ENCODE measurements around the gene SBF2.
"Not testable (repeated sequence)": the region's sequence is repeated elsewhere in the genome, so short reads cannot be mapped to it uniquely, and the experiment has no call there.

Gene SBF2

DNA sequence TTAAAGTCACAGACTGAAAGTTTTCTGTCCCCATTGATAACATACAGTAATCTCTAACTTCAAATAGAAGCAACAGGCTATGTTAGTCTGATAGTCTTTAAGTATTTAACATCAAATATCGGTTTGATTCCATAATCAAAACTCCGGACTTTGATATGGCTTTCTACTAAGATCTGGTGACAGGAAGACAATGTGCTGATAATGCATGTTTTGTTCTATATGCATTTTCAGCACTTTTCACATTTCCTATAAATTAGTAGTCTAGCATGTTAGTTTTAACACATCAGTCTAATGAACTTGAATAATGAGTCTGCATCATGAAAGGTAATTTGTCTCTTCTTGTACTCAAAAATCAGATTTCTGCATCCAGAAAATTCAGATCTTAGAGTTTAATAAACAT lies 252.7 kb downstream of the SBF2 start:
- Histone ChIP-seq H2AFZ (ENCODE audit: low read length) (no peak overlapping the region), H3K27ac (ENCODE audit: low read length) (no peak overlapping the region)
- no peak for TF ChIP-seq EZH2 (optimal IDR thresholded peaks at IDR 0.05; ENCODE audit: low read depth, low read length)
- TF ChIP-seq, protein P1, sequence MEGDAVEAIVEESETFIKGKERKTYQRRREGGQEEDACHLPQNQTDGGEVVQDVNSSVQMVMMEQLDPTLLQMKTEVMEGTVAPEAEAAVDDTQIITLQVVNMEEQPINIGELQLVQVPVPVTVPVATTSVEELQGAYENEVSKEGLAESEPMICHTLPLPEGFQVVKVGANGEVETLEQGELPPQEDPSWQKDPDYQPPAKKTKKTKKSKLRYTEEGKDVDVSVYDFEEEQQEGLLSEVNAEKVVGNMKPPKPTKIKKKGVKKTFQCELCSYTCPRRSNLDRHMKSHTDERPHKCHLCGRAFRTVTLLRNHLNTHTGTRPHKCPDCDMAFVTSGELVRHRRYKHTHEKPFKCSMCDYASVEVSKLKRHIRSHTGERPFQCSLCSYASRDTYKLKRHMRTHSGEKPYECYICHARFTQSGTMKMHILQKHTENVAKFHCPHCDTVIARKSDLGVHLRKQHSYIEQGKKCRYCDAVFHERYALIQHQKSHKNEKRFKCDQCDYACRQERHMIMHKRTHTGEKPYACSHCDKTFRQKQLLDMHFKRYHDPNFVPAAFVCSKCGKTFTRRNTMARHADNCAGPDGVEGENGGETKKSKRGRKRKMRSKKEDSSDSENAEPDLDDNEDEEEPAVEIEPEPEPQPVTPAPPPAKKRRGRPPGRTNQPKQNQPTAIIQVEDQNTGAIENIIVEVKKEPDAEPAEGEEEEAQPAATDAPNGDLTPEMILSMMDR (IDR thresholded peaks at IDR 0.05; ENCODE audit: low read length), result no peak
- no peak for TF ChIP-seq EZH2phosphoT487 (IDR thresholded peaks at IDR 0.05; ENCODE audit: low read length)

DNA sequence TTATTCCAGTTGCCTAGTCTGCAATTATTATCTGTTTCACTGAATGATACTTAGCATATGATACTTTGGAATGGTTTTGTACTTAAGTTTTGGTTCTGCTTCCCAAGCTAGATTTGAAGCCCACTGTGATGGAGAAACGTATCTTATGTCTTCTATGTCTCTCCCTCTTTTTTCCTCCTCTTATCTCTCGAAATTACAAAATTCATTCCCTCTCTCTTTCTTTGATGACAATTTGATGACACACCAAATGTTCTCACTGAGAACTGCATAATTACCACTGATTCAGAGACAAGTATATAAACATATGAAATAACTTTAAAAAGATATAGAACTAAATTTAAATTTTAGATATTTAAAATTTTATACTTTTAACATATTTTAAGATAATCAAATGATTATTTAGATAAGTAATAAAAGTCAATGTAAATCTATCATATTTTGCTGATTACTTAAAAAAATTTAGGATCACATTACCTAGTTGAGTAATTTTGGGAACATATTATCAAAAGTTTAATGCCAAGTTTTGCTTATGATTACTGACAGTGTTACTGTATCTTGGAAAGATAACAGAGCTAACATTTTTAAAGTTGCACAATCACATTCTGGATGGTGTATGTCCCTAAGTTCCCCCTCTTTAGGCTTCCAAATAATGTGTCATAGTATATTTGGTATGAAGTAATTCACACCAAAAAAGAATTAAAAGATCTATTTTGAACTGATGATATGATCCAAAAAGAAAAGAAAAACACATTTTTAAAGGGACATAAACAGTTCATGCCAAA lies 255.3 kb downstream of the SBF2 start:
- H4K20me1 ChIP-seq (ENCODE audit: insufficient read depth, low read length), result no peaks in the 10 kb centered on the region
- TF ChIP-seq, protein P1 (IDR thresholded peaks at IDR 0.05; ENCODE audit: low read length), result no peak
- TF ChIP-seq EZH2 (optimal IDR thresholded peaks at IDR 0.05; ENCODE audit: low read depth, low read length), result no peak
- no peak for TF ChIP-seq EZH2phosphoT487 (IDR thresholded peaks at IDR 0.05; ENCODE audit: low read length)
- H3K4me3 ChIP-seq (ENCODE audit: low read length), result no peak overlapping the region
- no peak overlapping the region for H3K27ac ChIP-seq (ENCODE audit: low read length)
- no peaks in the 10 kb centered on the region for H3F3A ChIP-seq (ENCODE audit: insufficient read depth, low read length)
- no peaks in the 10 kb centered on the region for H3K4me1 ChIP-seq (ENCODE audit: low read length)
- no peaks in the 10 kb centered on the region for H3K9me2 ChIP-seq (replicated peaks; ENCODE audit: insufficient read depth, low read length)
- H3K9me3 ChIP-seq (replicated peaks; ENCODE audit: insufficient read depth, low read length), result no peaks in the 10 kb centered on the region
- no peak overlapping the region for H3K4me2 ChIP-seq (ENCODE audit: low read depth, low read length)
- H3K9ac ChIP-seq (ENCODE audit: low read length), result no peak overlapping the region
- H3K36me3 ChIP-seq (replicated peaks; ENCODE audit: insufficient read depth, low read length), result no peaks in the 10 kb centered on the region
- no peaks in the 10 kb centered on the region for H3K27me3 ChIP-seq (replicated peaks; ENCODE audit: insufficient read depth, low read length)
- no peaks in the 10 kb centered on the region for H3K79me2 ChIP-seq (ENCODE audit: low read length)
- DNase-seq, result no peak
- H2AFZ ChIP-seq (ENCODE audit: low read length), result no peak overlapping the region

More for the DNA sequence above, 252.7 kb downstream of the SBF2 start:
- Histone ChIP-seq H3K79me2 (ENCODE audit: low read length) (no peaks in the 10 kb centered on the region), H3K4me1 (ENCODE audit: low read length) (no peaks in the 10 kb centered on the region), H3K4me3 (ENCODE audit: low read length) (no peak overlapping the region), H3K9me2 (replicated peaks; ENCODE audit: insufficient read depth, low read length) (no peaks in the 10 kb centered on the region), H3K9me3 (replicated peaks; ENCODE audit: insufficient read depth, low read length) (no peaks in the 10 kb centered on the region), H3K4me2 (ENCODE audit: low read depth, low read length) (no peak overlapping the region), H3F3A (ENCODE audit: insufficient read depth, low read length) (no peaks in the 10 kb centered on the region), H3K36me3 (replicated peaks; ENCODE audit: insufficient read depth, low read length) (no peaks in the 10 kb centered on the region), H3K27me3 (replicated peaks; ENCODE audit: insufficient read depth, low read length) (no peaks in the 10 kb centered on the region), H3K9ac (ENCODE audit: low read length) (no peak overlapping the region), H4K20me1 (ENCODE audit: insufficient read depth, low read length) (no peaks in the 10 kb centered on the region)
- no peak for DNase-seq

DNA sequence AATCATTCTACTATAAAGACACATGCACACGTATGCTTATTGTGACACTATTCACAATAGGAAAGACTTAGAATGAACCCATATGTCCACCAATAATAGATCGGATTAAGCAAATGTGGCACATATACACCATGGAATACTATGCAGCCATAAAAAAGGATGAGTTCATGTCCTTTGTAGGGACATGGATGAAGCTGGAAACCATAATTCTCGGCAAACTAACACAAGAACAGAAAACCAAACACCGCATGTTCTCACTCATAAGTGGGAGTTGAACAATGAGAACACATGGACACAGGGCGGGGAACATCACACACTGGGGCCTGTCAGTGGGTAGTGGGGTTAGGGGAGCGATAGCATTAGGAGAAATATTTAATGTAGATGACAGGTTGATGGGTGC lies 258.1 kb downstream of the SBF2 start:
- not testable (repeated sequence) for H3K36me3 ChIP-seq (replicated peaks; ENCODE audit: insufficient read depth, low read length); H3K4me2 ChIP-seq (ENCODE audit: low read depth, low read length); DNase-seq; H3K9me2 ChIP-seq (replicated peaks; ENCODE audit: insufficient read depth, low read length); H3K9ac ChIP-seq (ENCODE audit: low read length); H3K27me3 ChIP-seq (replicated peaks; ENCODE audit: insufficient read depth, low read length); H3K9me3 ChIP-seq (replicated peaks; ENCODE audit: insufficient read depth, low read length); H2AFZ ChIP-seq (ENCODE audit: low read length); H4K20me1 ChIP-seq (ENCODE audit: insufficient read depth, low read length); H3K4me1 ChIP-seq (ENCODE audit: low read length); H3F3A ChIP-seq (ENCODE audit: insufficient read depth, low read length); H3K27ac ChIP-seq (ENCODE audit: low read length); H3K79me2 ChIP-seq (ENCODE audit: low read length); H3K4me3 ChIP-seq (ENCODE audit: low read length)

DNA sequence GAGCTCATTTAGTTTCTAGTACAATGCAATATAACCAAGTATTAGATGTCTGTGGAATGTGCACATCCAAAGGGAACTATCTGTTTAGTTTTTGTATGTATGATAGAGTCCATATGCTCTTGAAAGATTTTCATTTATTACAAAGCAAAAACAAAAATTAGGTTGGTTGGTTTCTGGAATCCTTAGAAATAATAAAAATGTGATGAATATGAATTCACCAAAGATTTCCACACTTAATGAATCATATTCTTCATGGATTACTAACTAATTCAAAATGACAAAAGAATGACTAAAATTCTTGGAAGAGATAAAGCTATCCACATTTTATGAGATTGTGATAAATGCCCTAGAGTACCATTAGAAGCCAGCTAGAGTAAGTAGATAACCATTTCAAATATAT lies 261.1 kb downstream of the SBF2 start:
- no peak for DNase-seq
- H4K20me1 ChIP-seq (ENCODE audit: insufficient read depth, low read length), result no peaks in the 10 kb centered on the region
- H3F3A ChIP-seq (ENCODE audit: insufficient read depth, low read length), result no peaks in the 10 kb centered on the region
- no peak for TF ChIP-seq EZH2 (optimal IDR thresholded peaks at IDR 0.05; ENCODE audit: low read depth, low read length)
- TF ChIP-seq EZH2phosphoT487 (IDR thresholded peaks at IDR 0.05; ENCODE audit: low read length), result no peak
- TF ChIP-seq, protein P1 (IDR thresholded peaks at IDR 0.05; ENCODE audit: low read length), result no peak
- no peaks in the 10 kb centered on the region for H3K36me3 ChIP-seq (replicated peaks; ENCODE audit: insufficient read depth, low read length)
- no peaks in the 10 kb centered on the region for H3K9me3 ChIP-seq (replicated peaks; ENCODE audit: insufficient read depth, low read length)
- H3K27ac ChIP-seq (ENCODE audit: low read length), result no peak overlapping the region
- H3K9me2 ChIP-seq (replicated peaks; ENCODE audit: insufficient read depth, low read length), result no peaks in the 10 kb centered on the region
- no peaks in the 10 kb centered on the region for H3K4me1 ChIP-seq (ENCODE audit: low read length)
- H3K9ac ChIP-seq (ENCODE audit: low read length), result no peak overlapping the region
- no peaks in the 10 kb centered on the region for H3K79me2 ChIP-seq (ENCODE audit: low read length)
- no peak overlapping the region for H2AFZ ChIP-seq (ENCODE audit: low read length)
- no peak overlapping the region for H3K4me2 ChIP-seq (ENCODE audit: low read depth, low read length)
- no peak overlapping the region for H3K4me3 ChIP-seq (ENCODE audit: low read length)
- H3K27me3 ChIP-seq (replicated peaks; ENCODE audit: insufficient read depth, low read length), result no peaks in the 10 kb centered on the region
